ENCODE results near the gene OPCML.

OPCML gene

GRCh38 chr11:132844956-132845696 is 687.2 kb downstream of the OPCML start:
- no peak overlapping the region for H3K4me3 ChIP-seq (ENCODE audit: low read depth in 1 of 2, low read length in 1 of 2)
- H3K36me3 ChIP-seq: no peaks in the 10 kb centered on the region
- H3K4me1 ChIP-seq (ENCODE audit: control insufficient read depth in 1 of 2, insufficient read depth in 1 of 2, low read depth in 1 of 2, low read length in 1 of 2): no peaks in the 10 kb centered on the region
- no peak overlapping the region for H3K27ac ChIP-seq
- H3K27me3 ChIP-seq: no peaks in the 10 kb centered on the region
- no peaks in the 10 kb centered on the region for H3K9me3 ChIP-seq
- TF ChIP-seq, protein P1, sequence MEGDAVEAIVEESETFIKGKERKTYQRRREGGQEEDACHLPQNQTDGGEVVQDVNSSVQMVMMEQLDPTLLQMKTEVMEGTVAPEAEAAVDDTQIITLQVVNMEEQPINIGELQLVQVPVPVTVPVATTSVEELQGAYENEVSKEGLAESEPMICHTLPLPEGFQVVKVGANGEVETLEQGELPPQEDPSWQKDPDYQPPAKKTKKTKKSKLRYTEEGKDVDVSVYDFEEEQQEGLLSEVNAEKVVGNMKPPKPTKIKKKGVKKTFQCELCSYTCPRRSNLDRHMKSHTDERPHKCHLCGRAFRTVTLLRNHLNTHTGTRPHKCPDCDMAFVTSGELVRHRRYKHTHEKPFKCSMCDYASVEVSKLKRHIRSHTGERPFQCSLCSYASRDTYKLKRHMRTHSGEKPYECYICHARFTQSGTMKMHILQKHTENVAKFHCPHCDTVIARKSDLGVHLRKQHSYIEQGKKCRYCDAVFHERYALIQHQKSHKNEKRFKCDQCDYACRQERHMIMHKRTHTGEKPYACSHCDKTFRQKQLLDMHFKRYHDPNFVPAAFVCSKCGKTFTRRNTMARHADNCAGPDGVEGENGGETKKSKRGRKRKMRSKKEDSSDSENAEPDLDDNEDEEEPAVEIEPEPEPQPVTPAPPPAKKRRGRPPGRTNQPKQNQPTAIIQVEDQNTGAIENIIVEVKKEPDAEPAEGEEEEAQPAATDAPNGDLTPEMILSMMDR (IDR thresholded peaks at IDR 0.05): no peak

GRCh38 chr11:132840660-132841059 is 691.6 kb downstream of the OPCML start:
- TF ChIP-seq, protein P1 (IDR thresholded peaks at IDR 0.05): no peak
- Histone ChIP-seq H3K4me1 (ENCODE audit: control insufficient read depth in 1 of 2, insufficient read depth in 1 of 2, low read depth in 1 of 2, low read length in 1 of 2) (no peaks in the 10 kb centered on the region), H3K4me3 (ENCODE audit: low read depth in 1 of 2, low read length in 1 of 2) (no peak overlapping the region), H3K9me3 (no peaks in the 10 kb centered on the region), H3K36me3 (no peaks in the 10 kb centered on the region), H3K27ac (no peak overlapping the region), H3K27me3 (no peaks in the 10 kb centered on the region)

DNA sequence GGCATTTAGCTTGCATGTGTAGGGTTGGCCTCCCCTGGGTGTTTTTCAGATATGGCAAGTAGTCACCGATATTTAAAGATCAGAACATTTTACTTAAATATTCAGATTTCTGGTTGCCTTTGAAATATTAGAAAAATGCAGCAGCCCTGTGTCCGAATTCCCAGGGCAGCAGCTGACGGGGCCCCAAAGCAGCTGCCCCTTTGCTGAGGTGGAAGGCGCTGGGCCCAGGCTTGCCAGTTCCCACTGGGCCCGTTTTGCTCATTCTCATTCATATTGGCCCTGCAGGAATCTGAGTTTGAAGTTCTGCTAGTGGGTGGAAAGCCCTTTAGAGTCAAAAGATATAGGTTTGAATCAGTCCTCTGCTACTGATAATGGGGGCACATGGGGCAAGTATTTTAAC is 692.1 kb downstream of the OPCML start:
- H3K27me3 ChIP-seq: no peaks in the 10 kb centered on the region
- H3K9me3 ChIP-seq: no peaks in the 10 kb centered on the region
- TF ChIP-seq, protein P1 (IDR thresholded peaks at IDR 0.05): no peak
- no peak overlapping the region for H3K27ac ChIP-seq
- no peaks in the 10 kb centered on the region for H3K4me1 ChIP-seq (ENCODE audit: control insufficient read depth in 1 of 2, insufficient read depth in 1 of 2, low read depth in 1 of 2, low read length in 1 of 2)
- H3K4me3 ChIP-seq (ENCODE audit: low read depth in 1 of 2, low read length in 1 of 2): no peak overlapping the region
- H3K36me3 ChIP-seq: no peaks in the 10 kb centered on the region

DNA sequence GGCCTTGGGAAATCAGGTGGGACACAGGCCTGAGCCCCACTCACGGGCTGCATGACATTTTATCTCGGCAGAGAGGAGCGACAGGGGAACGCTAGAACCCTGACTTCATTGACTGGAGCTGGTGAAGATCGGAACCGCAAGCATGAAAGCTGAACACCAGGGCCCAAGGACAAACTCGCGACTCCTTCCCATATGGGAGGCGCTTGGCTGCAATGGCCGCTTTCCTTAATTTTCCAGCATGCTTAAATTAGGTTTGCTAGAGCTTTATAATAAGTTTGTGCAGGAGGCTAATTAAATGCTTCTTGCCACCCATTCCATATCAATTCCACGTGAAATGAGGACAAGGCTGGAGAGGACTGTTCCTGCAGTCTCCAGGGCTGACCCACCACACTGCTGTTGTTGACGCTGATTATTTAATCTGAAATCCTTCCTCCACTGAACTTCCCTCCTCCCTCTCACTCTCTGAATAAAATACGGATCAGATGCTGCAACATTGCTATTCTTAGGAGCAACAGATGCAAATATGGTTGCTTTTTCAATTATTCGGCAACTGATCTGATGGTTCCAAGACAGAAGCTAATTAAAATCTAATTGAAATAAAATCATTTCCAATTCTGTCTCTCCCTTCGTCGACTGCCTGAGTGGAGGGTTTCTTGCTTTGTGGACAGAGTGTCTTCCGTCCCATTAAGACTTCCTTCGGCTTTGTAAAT is 692.9 kb downstream of the OPCML start:
- H3K27ac ChIP-seq: no peak overlapping the region
- TF ChIP-seq, protein P1 (IDR thresholded peaks at IDR 0.05): no peak
- H3K9me3 ChIP-seq: no peaks in the 10 kb centered on the region

DNA sequence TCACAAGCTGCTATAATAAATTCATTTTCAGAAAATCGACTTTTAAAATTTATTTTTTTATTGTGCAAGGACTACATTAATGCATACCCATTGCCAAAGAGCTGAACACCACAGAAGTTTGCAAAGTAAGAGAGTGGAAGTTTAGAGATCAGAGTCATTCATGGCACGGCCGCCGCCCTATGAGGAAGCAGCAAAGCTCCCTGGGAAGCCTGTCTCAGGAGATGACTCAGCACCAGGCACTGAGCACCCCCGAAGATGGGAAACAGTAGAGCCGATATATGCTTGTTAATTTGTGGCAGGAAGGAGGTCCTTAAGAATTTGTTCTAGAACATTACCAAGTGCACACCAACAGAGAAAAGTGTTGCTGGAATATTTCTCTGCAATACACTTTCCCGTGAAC is 693.7 kb downstream of the OPCML start:
- H3K4me1 ChIP-seq (ENCODE audit: control insufficient read depth in 1 of 2, insufficient read depth in 1 of 2, low read depth in 1 of 2, low read length in 1 of 2): no peaks in the 10 kb centered on the region
- H3K27me3 ChIP-seq: no peaks in the 10 kb centered on the region
- H3K36me3 ChIP-seq: no peaks in the 10 kb centered on the region
- no peaks in the 10 kb centered on the region for H3K9me3 ChIP-seq
- H3K4me3 ChIP-seq (ENCODE audit: low read depth in 1 of 2, low read length in 1 of 2): no peak overlapping the region
- H3K27ac ChIP-seq: no peak overlapping the region
- TF ChIP-seq, protein P1 (IDR thresholded peaks at IDR 0.05): no peak

More for the DNA sequence above, 692.9 kb downstream of the OPCML start:
- no peaks in the 10 kb centered on the region for H3K27me3 ChIP-seq
- no peak overlapping the region for H3K4me3 ChIP-seq (ENCODE audit: low read depth in 1 of 2, low read length in 1 of 2)
- H3K4me1 ChIP-seq (ENCODE audit: control insufficient read depth in 1 of 2, insufficient read depth in 1 of 2, low read depth in 1 of 2, low read length in 1 of 2): no peaks in the 10 kb centered on the region
- no peaks in the 10 kb centered on the region for H3K36me3 ChIP-seq
